Heart right ventricle (tissue), 16 donors: ENCODE results near the gene CNIH3. TPM values are rescaled to one million over a fixed set of nuclear protein-coding genes. Genes with fewer than 3 reads are reported as not detected.

Experiments used
- ATAC-seq, 8 donors: fragments of 200-7000 bp; cut with Tn5 transposase; one replicate each; pipeline ENCODE4 v1.9.1; 2020; ENCODE audit warnings: mild to moderate bottlenecking in 8 of 8, moderate library complexity in 8 of 8, moderate number of reproducible peaks in 1 of 8
- DNase-seq, 2 donors: peaks; one replicate each; pipeline ENCODE4 v3.0.0-alpha.2; 2020
- H3K27ac ChIP-seq, 10 donors: fragments of 200-600 bp; sonication (generic) in 2 of 10; one replicate each; pipeline versions ENCODE4 v1.5.0 to v1.8.0; 2020 to 2022; ENCODE audit warnings: mild to moderate bottlenecking in 3 of 10
- H3K27me3 ChIP-seq, 7 donors: fragments of 200-600 bp; one replicate each; pipeline ENCODE4 v1.8.0; 2021 to 2022; ENCODE audit warnings: mild to moderate bottlenecking in 2 of 7
- H3K36me3 ChIP-seq, 9 donors: fragments of 200-600 bp; sonication (generic) in 1 of 9; one replicate each; pipeline versions ENCODE4 v1.5.0 to v1.8.0; 2020 to 2022; ENCODE audit warnings: mild to moderate bottlenecking in 2 of 9
- H3K4me1 ChIP-seq, 9 donors: fragments of 200-600 bp; sonication (generic) in 1 of 9; one replicate each; pipeline versions ENCODE4 v1.5.0 to v1.8.0; 2020 to 2022; ENCODE audit warnings: mild to moderate bottlenecking in 4 of 9
- H3K4me3 ChIP-seq, 10 donors: fragments of 200-600 bp; sonication (generic) in 2 of 10; one replicate each; pipeline versions ENCODE4 v1.5.0 to v1.8.0; 2020 to 2022; ENCODE audit warnings: mild to moderate bottlenecking in 7 of 10, moderate library complexity in 2 of 10
- H3K9me3 ChIP-seq, 11 donors: fragments of 200-600 bp in 10 of 11; sonication (generic) in 2 of 11; one replicate each; pipeline versions ENCODE4 v1.5.0 to v1.8.0; 2013 to 2022; ENCODE audit warnings: mild to moderate bottlenecking in 2 of 11, control low read depth in 1 of 11, moderate library complexity in 1 of 11
- CTCF ChIP-seq, 9 donors: fragments of 200-600 bp; sonication (generic) in 2 of 9; IDR thresholded peaks; one replicate each; pipeline versions ENCODE4 v1.5.0 to v1.8.0; 2021 to 2022; ENCODE audit warnings: antibody characterized with exemption in 9 of 9, mild to moderate bottlenecking in 5 of 9, moderate library complexity in 1 of 9
- WGBS, 2 donors: extraction: QIAGEN DNeasy Blood & Tissue Kit; methylation state at CpG; one replicate each; pipeline ENCODE4 v1.1.7; 2013; ENCODE audit warnings: inconsistent platforms in 1 of 2; 5-methylcytosine and 5-hydroxymethylcytosine counted together
- intact Hi-C, 10 donors: fragments of 100-400 bp; cut with DNase I; formaldehyde crosslinking; loops; one replicate each; pipeline versions ENCODE4 v1.11.1 to v1.14.2; 2022
- polyA plus RNA-seq, 2 donors: library from polyadenylated mRNA; stranded (reverse); fragments of 200-250 nt; gene quantifications; one replicate each; pipeline ENCODE4 v1.2.3, GENCODE V29; 2013
- total RNA-seq, 10 donors: library from RNA; stranded (reverse); fragmentation: NEBNext Ultra II Directional in 3 of 10; extraction: Animal tissue kit (Norgen Biotek cat#: 25700) in 3 of 10; gene quantifications; one replicate each; pipeline versions ENCODE4 v1.2.1 to v1.2.4, GENCODE V29; 2021 to 2023
- donor health status: Arrhythmogenic right ventricular cardiomyopathy.
- donor health status: ischemic (EF 13 %, LVEDD 7.1; RV severe dilation, severe dysfunction).
- donor health status: healthy with polysubstance abuse.
- donor health status: DM: no; HTN: yes; CAD: no.
- donor health status: DM: no; HTN: no; CAD: no.
- donor health status: ischemic (EF 25% LVEDD 6.9; RV normal size, moderate dysfunction).
- donor health status: ischemic (EF 25% LVEDD 5.7; RV mildly dilated, moderate dysfunction).
- donor health status: healthy.
- donor health status: DM: yes; HTN: yes; CAD: no.
- donor health status: Ischemic cardiomyopathy.
- donor health status: ischemic (EF 35%, LVEDD 5.7; RV mildly dilated, moderate dysfunction).
- donor health status: nonischemic (EF 11% LVEDD 7.7; RV severe dilation, severe dysfunction).
- donor health status: DM: yes; HTN: yes; CAD: no.
- donor health status: PGD.
- donor health status: ischemic (EF 29% LVEDD 5.4; RV normal size, mild dysfunction).
- donor health status: nonischemic (EF 23%, LVEDD 6.1; RV moderate dilation, normal function).

Gene CNIH3
- total and polyA plus RNA-seq, 12 donors = 0.28 to 1.8 (median 0.83) TPM

- peaks cover 0 to 9% (median 0%) of the 10 kb centered on the region in 9 donors for H3K4me1 ChIP-seq
- H3K27ac ChIP-seq = no peak overlapping the region
- H3K9me3 ChIP-seq = no peaks in the 10 kb centered on the region
- H3K36me3 ChIP-seq = no peaks in the 10 kb centered on the region
- no peak for DNase-seq
- intact Hi-C loops = no loop called here
- H3K4me3 ChIP-seq = no peak overlapping the region
- peaks cover 0 to 6% (median 0%) of the 10 kb centered on the region in 7 donors for H3K27me3 ChIP-seq
- 31 to 38% methylated on average over 4 of the region's 4 CpGs for WGBS, 2 donors
- ATAC-seq = peak in 4 of 8 donors; percentile 41 to 52 (median 47)
- TF ChIP-seq CTCF (IDR thresholded peaks at IDR 0.05) = no peak
These were observed 57.0 kb downstream of the CNIH3 start for GRCh38 chr1:224673141-224673540.

- H3K36me3 ChIP-seq = no peaks in the 10 kb centered on the region
- TF ChIP-seq CTCF (IDR thresholded peaks at IDR 0.05) = no peak
- ATAC-seq (no peak), DNase-seq (no peak)
- H3K27ac ChIP-seq = no peak overlapping the region
- H3K9me3 ChIP-seq = no peaks in the 10 kb centered on the region
- WGBS, 2 donors = 89 to 90% methylated on average over 2 of the region's 2 CpGs
- H3K4me3 ChIP-seq = no peak overlapping the region
- H3K4me1 ChIP-seq = peaks cover 0 to 9% (median 0%) of the 10 kb centered on the region in 9 donors
- intact Hi-C loops = no loop called here
- peaks cover 0 to 6% (median 0%) of the 10 kb centered on the region in 7 donors for H3K27me3 ChIP-seq
These were observed 59.5 kb downstream of the CNIH3 start for GRCh38 chr1:224675590-224675989.

- no peak for ATAC-seq
- Histone ChIP-seq H3K9me3 (no peaks in the 10 kb centered on the region), H3K4me1 (peaks cover 0 to 9% (median 0%) of the 10 kb centered on the region in 9 donors), H3K36me3 (no peaks in the 10 kb centered on the region), H3K27ac (no peak overlapping the region), H3K27me3 (peaks cover 0 to 6% (median 0%) of the 10 kb centered on the region in 7 donors), H3K4me3 (no peak overlapping the region)
- 72 to 77% methylated on average over 5 of the region's 5 CpGs for WGBS, 2 donors
- TF ChIP-seq CTCF (IDR thresholded peaks at IDR 0.05) = no peak
- intact Hi-C loops = no loop called here
- DNase-seq = no peak
These were observed 60.4 kb downstream of the CNIH3 start for GRCh38 chr1:224676551-224676950.

- no peak for ATAC-seq
- intact Hi-C loops = no loop called here
- no peak overlapping the region for H3K4me3 ChIP-seq
- 87 to 92% methylated on average over 4 of the region's 4 CpGs for WGBS, 2 donors
- H3K27me3 ChIP-seq = peaks cover 0 to 6% (median 0%) of the 10 kb centered on the region in 7 donors
- no peak for TF ChIP-seq CTCF (IDR thresholded peaks at IDR 0.05)
- no peaks in the 10 kb centered on the region for H3K36me3 ChIP-seq
- no peaks in the 10 kb centered on the region for H3K9me3 ChIP-seq
- DNase-seq = no peak
- H3K4me1 ChIP-seq = peaks cover 0 to 7% (median 0%) of the 10 kb centered on the region in 9 donors
- H3K27ac ChIP-seq = no peak overlapping the region
These were observed 62.1 kb downstream of the CNIH3 start for GRCh38 chr1:224678168-224678567.
